ENCODE data around the gene GLOD4. TPM values are rescaled to one million over a fixed set of nuclear protein-coding genes. Genes with fewer than 3 reads are reported as not detected.

GLOD4 gene, protein sequence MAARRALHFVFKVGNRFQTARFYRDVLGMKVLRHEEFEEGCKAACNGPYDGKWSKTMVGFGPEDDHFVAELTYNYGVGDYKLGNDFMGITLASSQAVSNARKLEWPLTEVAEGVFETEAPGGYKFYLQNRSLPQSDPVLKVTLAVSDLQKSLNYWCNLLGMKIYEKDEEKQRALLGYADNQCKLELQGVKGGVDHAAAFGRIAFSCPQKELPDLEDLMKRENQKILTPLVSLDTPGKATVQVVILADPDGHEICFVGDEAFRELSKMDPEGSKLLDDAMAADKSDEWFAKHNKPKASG
- total RNA-seq: 10 to 100 TPM; 32.9 to 45.0 (median 41.4) TPM

DNA sequence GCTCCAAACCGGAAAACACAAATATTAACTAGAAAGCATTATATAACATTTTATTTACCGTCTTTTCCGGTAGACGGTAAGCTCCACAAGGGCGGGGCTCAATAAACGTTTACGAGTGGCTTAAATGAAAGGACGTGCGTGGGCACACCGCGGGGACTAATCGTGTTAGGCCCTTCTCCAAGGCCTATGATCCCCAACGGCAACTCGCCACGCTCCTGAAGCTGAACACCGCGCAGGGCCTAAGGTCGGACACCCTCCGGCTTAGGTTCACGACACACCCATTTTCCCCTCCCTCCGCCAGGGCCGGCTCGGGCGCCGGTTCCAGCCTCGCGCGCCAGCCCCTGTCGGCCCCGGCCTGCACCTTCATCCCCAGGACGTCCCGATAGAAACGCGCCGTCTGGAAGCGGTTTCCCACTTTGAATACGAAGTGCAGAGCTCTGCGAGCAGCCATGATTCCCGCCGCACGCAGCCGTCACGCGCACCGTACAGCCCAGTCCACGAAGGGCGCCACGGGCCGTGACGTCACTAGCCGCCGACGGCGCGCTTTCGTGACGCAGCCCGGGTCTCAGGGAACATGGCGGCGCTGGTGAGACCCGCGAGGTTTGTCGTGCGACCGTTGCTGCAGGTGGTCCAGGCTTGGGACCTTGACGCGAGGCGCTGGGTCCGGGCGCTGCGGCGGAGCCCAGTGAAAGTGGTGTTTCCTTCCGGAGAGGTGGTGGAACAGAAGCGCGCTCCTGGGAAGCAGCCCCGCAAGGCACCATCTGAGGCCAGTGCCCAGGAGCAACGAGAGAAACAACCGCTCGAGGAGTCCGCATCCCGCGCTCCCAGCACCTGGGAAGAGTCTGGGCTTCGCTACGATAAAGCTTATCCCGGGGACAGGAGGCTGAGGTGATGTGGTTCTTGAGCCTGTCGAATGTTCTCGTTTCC lies at the start of gene GLOD4, which contains the start of gene MRM3:
GLOD4 (minus strand) TSS at position 476 of the 927 bp plus-strand sequence; CDS start at position 451, 25 bp downstream.
MRM3 (plus strand) TSS at position 549 of the 927 bp plus-strand sequence; CDS start at position 575, 26 bp downstream.
- TF ChIP-seq, protein P1, sequence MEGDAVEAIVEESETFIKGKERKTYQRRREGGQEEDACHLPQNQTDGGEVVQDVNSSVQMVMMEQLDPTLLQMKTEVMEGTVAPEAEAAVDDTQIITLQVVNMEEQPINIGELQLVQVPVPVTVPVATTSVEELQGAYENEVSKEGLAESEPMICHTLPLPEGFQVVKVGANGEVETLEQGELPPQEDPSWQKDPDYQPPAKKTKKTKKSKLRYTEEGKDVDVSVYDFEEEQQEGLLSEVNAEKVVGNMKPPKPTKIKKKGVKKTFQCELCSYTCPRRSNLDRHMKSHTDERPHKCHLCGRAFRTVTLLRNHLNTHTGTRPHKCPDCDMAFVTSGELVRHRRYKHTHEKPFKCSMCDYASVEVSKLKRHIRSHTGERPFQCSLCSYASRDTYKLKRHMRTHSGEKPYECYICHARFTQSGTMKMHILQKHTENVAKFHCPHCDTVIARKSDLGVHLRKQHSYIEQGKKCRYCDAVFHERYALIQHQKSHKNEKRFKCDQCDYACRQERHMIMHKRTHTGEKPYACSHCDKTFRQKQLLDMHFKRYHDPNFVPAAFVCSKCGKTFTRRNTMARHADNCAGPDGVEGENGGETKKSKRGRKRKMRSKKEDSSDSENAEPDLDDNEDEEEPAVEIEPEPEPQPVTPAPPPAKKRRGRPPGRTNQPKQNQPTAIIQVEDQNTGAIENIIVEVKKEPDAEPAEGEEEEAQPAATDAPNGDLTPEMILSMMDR (IDR thresholded peaks at IDR 0.05; ENCODE audit: low read depth): no peak

DNA sequence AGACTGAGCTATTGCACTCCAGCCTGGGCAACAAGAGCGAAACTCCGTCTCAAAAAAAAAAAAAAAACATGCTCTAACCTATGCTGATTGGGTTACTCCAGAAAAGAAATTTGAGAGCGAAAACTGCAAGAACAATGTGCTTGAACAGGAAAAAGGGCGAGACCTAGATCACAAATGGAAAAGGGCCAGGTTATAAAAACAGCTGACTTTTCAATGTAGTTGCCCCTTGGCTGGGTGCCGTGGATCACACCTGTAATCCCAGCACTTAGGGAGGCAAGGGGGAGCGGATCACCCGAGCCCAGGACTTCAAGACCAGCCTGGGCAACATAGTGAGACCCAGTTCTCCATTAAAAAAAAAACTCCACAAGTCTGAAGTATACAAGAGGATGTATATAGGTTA lies 48.9 kb upstream of the GLOD4 start:
- TF ChIP-seq, protein P1 (IDR thresholded peaks at IDR 0.05; ENCODE audit: low read depth): no peak

DNA sequence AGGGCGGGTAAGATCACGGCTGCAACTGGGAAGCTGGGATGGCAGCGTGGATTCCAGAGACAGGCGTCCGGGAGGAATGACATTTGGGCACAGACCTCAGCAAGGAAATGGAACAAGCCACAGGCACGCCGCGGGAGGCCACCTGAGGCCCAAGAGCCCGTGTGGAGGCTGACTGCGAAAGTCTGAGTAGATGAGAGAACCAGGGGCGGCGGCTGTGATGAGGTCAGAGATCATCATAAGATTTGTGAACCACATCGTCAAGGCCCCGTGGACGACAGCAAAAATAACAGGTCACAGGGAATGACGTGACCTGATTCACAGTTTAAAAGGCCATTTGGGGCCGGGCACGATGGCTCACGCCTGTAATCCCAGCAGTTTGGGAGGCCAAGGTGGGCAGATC lies 48.3 kb upstream of the GLOD4 start:
- TF ChIP-seq, protein P1 (IDR thresholded peaks at IDR 0.05; ENCODE audit: low read depth): no peak

DNA sequence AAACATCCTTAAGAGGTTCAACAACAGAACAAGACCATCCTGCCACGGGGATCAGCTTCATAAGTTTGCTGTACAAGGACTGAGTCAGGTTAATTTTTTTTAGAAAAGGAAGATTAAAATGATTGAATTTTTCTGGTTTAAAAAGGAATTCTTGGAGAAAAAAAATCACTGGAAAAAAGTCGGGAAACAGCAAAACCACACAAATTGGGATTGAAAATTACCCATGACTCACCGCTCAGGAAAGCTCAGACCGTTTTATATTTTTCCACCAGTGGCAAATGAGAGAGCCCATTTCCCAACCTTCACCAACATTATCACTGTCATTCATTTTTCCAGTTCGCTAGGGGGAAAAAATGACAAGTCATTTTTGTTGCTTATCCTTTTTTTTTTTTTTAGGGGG lies 46.7 kb upstream of the GLOD4 start:
- TF ChIP-seq, protein P1 (IDR thresholded peaks at IDR 0.05; ENCODE audit: low read depth): no peak

DNA sequence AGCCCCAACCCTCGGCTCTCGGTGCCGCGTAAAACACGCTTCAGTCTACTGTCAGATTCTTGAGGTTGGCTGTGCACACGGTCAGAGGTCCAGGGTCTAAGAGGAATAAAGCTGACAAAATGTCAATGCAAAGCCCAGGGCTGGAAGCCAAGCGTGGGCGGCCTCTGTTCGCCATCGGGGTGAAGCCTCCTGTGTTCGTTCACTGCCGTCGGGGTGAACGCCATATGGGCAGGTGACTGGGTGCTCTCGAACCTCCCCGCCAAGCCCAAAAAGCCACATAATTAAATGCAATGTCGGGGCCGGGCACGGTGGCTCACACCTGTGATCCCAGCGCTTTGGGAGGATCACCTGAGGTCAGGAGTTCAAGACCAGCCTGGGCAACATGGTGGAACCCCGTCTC lies 44.7 kb upstream of the GLOD4 start:
- TF ChIP-seq, protein P1 (IDR thresholded peaks at IDR 0.05; ENCODE audit: low read depth): no peak

DNA sequence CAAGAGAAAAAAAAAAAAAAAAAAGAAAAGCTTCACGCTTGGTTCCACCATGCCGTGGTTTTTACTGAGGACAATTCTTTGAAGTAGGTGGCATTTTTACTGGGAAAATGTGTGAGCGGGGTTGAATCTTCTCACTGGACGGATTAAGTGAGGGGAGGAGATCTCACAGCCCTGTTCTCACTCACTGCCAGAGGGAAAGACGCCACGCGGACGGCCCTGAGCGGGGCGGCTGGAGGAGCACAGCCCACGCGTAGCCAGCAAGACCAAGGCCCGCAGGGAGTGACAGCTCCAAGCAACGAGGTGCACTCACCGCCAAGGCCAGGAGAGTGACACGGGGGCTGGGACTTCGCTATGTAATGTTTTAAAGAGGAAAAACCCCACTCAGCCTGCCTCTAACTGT lies 43.1 kb upstream of the GLOD4 start:
- TF ChIP-seq, protein P1 (IDR thresholded peaks at IDR 0.05; ENCODE audit: low read depth): no peak

DNA sequence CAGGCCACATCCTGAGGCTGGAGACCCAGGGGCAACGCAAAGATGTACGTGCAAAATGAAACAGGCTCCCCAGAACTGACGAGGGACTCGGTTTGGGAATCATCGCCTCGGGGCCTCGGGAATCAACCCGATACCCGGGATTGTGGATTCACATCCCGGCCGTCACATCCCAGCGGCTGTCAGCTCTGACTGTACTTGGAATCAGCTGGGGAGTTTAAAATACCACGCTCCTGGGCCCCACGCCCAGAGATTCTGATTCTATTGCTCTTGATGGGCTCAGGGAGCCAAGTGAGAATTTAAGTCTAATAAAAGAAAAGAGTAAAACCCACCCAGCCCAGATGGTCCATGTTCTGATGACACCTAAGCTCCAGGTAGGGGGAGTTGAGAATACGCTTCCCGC lies 42.3 kb upstream of the GLOD4 start:
- TF ChIP-seq, protein P1 (IDR thresholded peaks at IDR 0.05; ENCODE audit: low read depth): no peak

Measured in subcutaneous adipose tissue (tissue), 4 donors.